Calu3 (cell line): Measurements from ENCODE around the gene TECR. TPM values are rescaled to one million over a fixed set of nuclear protein-coding genes. Genes with fewer than 3 reads are reported as not detected.

Source experiments
- BruUV-seq: library from RNA; stranded (reverse); fragments of 400-500 nt; replicated peaks from 2 replicates; lab custom pipeline; 2021; lab: Mats Ljungman, UMichigan
- CTCF ChIA-PET: fragments of 300-600 bp; sonication (Branson Sonifier 250); formaldehyde crosslinking; loops from one replicate; lab custom pipeline; 2022; ENCODE audit warnings: antibody characterized with exemption; lab: Charles Lee
- DNase-seq: peaks from one replicate; pipeline ENCODE4 v3.0.0; 2022
- H3K27ac Mint-ChIP-seq: one replicate; pipeline ENCODE4 v1.8.0; 2022; ENCODE audit warnings: mixed read lengths; ENCODE audit not compliant: unreplicated experiment
- H3K27me3 Mint-ChIP-seq: one replicate; pipeline ENCODE4 v1.8.0; 2022; ENCODE audit warnings: mixed read lengths; ENCODE audit not compliant: unreplicated experiment
- H3K36me3 Mint-ChIP-seq: one replicate; pipeline ENCODE4 v1.8.0; 2022; ENCODE audit warnings: mild to moderate bottlenecking, moderate library complexity, mixed read lengths; ENCODE audit not compliant: insufficient read depth, unreplicated experiment
- H3K4me1 Mint-ChIP-seq: one replicate; pipeline ENCODE4 v1.8.0; 2022; ENCODE audit warnings: mild to moderate bottlenecking, low read depth, mixed read lengths; ENCODE audit not compliant: unreplicated experiment
- H3K4me3 Mint-ChIP-seq: one replicate; pipeline ENCODE4 v1.8.0; 2022; ENCODE audit warnings: mild to moderate bottlenecking, low read depth, moderate library complexity, mixed read lengths; ENCODE audit not compliant: unreplicated experiment
- H3K9me3 Mint-ChIP-seq: one replicate; pipeline ENCODE4 v1.8.0; 2022; ENCODE audit warnings: low read depth, mixed read lengths; ENCODE audit not compliant: unreplicated experiment
- intact Hi-C: fragments of 100-400 bp; cut with micrococcal nuclease; formaldehyde crosslinking; loops from one replicate; pipeline ENCODE4 v1.10.0; 2022; ENCODE audit not compliant: unreplicated experiment
- total RNA-seq: library from RNA; stranded (reverse); gene quantifications from 2 replicates; pipeline ENCODE4 v1.2.3, GENCODE V29; 2022
- TF ChIP-seq, protein P1 (sequence below): fragments of 200-600 bp; IDR thresholded peaks from one replicate; pipeline ENCODE4 v1.8.0; 2022; ENCODE audit warnings: antibody characterized with exemption; ENCODE audit not compliant: unreplicated experiment

The TECR gene
- total RNA-seq, 1 experiment from 2014 or later, result 162 TPM

DNA sequence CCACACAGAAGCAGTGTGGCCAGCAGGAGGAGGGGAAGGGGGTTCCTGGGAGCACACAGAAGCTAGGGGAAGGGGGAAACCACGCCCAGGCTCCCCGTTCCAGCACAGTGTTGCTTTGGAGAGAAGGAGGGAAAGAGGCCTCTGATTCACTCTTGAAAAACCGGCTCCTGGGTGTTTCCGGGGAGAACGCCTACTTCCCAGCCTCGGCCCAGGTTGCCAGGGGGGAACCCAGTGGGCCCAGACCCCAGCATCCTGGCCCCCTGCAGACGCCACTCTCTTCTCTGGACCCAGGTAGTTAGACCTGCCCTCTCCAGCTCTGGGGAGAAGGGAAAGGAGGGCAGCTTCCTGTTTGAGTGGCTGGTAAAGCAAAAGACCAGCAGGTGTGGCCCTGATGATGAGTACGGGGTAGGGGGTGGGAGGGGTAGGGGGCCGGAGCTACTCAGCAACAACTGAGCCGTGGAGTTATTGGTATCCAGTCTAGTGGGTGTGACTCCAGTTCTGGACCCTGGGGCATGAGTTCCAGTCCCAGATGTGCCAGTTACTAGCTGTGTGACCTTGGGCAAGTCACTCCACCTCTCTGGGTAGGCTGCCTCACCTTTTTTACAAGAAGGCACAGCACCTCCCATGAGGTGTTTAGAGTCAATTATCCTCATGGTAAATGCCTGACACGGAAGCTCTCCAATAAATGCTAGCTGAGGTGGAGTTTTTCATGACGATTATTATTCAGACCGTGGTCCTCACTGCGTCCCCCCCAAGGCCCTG lies 34.3 kb upstream of the TECR start:
- H3K4me1 Mint-ChIP-seq, result peaks cover 19% of the 10 kb centered on the region
- no peaks in the 10 kb centered on the region for H3K9me3 Mint-ChIP-seq
- DNase-seq, result peak; percentile 50
- H3K27me3 Mint-ChIP-seq, result no peaks in the 10 kb centered on the region
- CTCF ChIA-PET, result interaction anchor here (0.7 to 1.3 kb wide), 2 partner anchors 11 to 359 kb away, joined by 3 read pairs; partner anchors contain the start of gene ASF1B
- intact Hi-C loops, result no loop called here
- peak overlapping the region; percentile 73 for H3K4me3 Mint-ChIP-seq
- H3K36me3 Mint-ChIP-seq, result peaks cover 64% of the 10 kb centered on the region
- BruUV-seq, result no TSS peak
- TF ChIP-seq, protein P1, sequence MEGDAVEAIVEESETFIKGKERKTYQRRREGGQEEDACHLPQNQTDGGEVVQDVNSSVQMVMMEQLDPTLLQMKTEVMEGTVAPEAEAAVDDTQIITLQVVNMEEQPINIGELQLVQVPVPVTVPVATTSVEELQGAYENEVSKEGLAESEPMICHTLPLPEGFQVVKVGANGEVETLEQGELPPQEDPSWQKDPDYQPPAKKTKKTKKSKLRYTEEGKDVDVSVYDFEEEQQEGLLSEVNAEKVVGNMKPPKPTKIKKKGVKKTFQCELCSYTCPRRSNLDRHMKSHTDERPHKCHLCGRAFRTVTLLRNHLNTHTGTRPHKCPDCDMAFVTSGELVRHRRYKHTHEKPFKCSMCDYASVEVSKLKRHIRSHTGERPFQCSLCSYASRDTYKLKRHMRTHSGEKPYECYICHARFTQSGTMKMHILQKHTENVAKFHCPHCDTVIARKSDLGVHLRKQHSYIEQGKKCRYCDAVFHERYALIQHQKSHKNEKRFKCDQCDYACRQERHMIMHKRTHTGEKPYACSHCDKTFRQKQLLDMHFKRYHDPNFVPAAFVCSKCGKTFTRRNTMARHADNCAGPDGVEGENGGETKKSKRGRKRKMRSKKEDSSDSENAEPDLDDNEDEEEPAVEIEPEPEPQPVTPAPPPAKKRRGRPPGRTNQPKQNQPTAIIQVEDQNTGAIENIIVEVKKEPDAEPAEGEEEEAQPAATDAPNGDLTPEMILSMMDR, result no peak
- peak overlapping the region; percentile 26 for H3K27ac Mint-ChIP-seq

DNA sequence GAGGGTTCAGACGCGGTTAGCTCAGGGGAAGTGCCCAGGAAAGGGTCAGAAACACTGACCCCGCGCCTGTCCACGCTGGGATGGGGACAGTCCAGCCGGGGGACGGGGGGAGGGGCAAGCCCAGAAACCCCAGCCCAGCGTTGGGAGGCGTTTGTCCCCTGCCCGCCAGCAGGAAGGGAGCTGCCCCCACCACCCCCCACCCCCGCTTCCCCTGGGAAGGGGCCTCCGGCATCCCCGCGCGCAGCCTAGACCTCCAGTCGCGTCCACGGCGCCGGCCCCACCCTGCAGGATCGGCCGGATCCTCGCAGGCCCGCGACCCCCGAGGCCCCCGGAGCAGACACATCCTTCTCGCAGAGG lies 33.7 kb upstream of the TECR start:
- no TSS peak for BruUV-seq
- no peaks in the 10 kb centered on the region for H3K9me3 Mint-ChIP-seq
- TF ChIP-seq, protein P1, result no peak
- no peak for DNase-seq
- peak overlapping the region; percentile 73 for H3K4me3 Mint-ChIP-seq
- H3K27me3 Mint-ChIP-seq, result no peaks in the 10 kb centered on the region
- peaks cover 19% of the 10 kb centered on the region for H3K4me1 Mint-ChIP-seq
- CTCF ChIA-PET, result interaction anchor here (0.5 to 2.3 kb wide), 5 partner anchors 10 to 373 kb away, joined by 3 to 12 read pairs (median 3); no protein-coding TSS in a partner anchor
- peaks cover 58% of the 10 kb centered on the region for H3K36me3 Mint-ChIP-seq
- peak overlapping the region; percentile 89 for H3K27ac Mint-ChIP-seq
- intact Hi-C loops, result no loop called here

DNA sequence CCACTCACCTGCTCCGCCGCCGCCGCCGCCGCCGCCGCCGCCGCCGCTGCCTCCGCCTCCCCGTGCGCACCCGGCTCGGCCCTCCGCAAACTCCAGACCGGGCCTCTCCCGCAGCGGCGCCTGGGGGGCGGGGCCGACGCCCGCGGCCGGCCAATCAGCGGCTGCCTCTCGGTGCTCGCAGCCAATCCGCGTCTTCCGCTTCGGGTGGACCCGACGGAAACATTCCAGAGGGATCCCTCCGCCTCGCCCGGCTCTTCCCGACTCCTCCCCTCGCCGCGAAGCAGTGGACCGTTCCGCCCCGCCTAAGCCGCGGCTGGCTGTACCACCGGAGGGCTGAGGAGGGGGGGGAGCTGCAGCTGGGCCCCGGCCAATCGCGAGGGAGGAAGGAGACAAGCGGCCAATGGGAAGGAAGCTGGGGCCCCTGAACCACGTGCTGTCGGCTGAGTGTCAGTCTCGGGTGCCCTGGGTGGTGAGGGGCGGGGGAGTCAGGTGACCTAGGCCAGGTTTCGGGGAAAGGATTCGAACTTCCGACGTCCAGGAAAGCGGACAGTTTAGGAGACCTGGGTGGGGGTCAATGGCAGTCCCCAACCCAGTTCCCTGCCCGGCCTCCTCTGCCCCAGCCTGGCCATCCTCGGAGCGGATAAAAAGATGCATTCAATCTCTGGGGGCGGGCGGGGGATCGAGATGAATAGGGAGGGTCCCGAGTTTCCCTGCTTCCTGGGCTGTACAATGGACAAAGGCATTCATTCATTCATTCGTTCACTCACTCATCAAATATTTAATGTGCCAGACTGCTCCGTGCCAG lies 33.2 kb upstream of the TECR start, which contains the start of gene GIPC1:
Gene GIPC1 (minus strand): TSS at position 99 of the 805 bp plus-strand sequence. CDS start 13,151 bp downstream, outside the sequence.
- no TSS peak for BruUV-seq
- TF ChIP-seq, protein P1, result no peak
- no peaks in the 10 kb centered on the region for H3K27me3 Mint-ChIP-seq
- peaks cover 19% of the 10 kb centered on the region for H3K4me1 Mint-ChIP-seq
- no peaks in the 10 kb centered on the region for H3K9me3 Mint-ChIP-seq
- peak within 1 kb of the TSS; percentile 73 for H3K4me3 Mint-ChIP-seq
- CTCF ChIA-PET, result interaction anchor here (0.5 to 2.3 kb wide), 4 partner anchors 10 to 373 kb away, joined by 3 to 12 read pairs (median 4); no protein-coding TSS in a partner anchor
- H3K36me3 Mint-ChIP-seq, result peaks cover 52% of the 10 kb centered on the region
- intact Hi-C loops, result no loop called here
- peak within 1 kb of the TSS; percentile 89 for H3K27ac Mint-ChIP-seq
- DNase-seq, result peak; percentile 95

DNA sequence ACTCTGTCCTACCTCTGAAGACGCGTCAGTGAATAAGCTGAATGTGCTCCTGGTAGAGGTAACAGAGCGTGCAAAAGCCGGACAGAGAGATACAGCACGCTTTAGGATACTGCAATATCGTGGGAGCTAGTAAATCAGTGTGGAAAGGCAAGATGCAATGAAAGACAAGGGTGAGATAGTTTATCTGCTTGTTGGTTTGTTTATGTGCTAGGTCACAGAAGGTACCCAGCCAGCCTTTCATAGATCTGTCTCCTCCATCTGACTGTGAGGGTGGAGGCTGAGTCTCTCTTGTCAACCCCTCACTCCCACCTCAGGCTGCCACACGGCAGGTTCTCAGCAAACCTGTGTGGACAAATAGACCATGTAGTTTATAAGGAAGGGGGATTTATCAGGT lies 32.6 kb upstream of the TECR start:
- no peaks in the 10 kb centered on the region for H3K9me3 Mint-ChIP-seq
- peaks cover 19% of the 10 kb centered on the region for H3K4me1 Mint-ChIP-seq
- DNase-seq, result no peak
- no peaks in the 10 kb centered on the region for H3K27me3 Mint-ChIP-seq
- CTCF ChIA-PET, result interaction anchor here (1.0 to 2.3 kb wide), 2 partner anchors 9 to 13 kb away, joined by 3 to 12 read pairs; no protein-coding TSS in a partner anchor
- peak overlapping the region; percentile 73 for H3K4me3 Mint-ChIP-seq
- TF ChIP-seq, protein P1, result no peak
- intact Hi-C loops, result no loop called here
- H3K36me3 Mint-ChIP-seq, result peaks cover 46% of the 10 kb centered on the region
- H3K27ac Mint-ChIP-seq, result peak overlapping the region; percentile 89
- BruUV-seq, result TSS peak; percentile 81
